IPS-18c (cell line): ENCODE data around the gene UNK.

Source experiments
- H3K4me3 ChIP-seq: 2 replicates; pipeline ENCODE4 v1.7.0; 2013; ENCODE audit warnings: low read depth, mild to moderate bottlenecking, low read length, moderate library complexity; ENCODE audit not compliant: insufficient read depth
- H3K9me3 ChIP-seq: one replicate; pipeline ENCODE4 v1.6.1; 2013; ENCODE audit warnings: mild to moderate bottlenecking, low read length, moderate library complexity; ENCODE audit not compliant: control insufficient read depth, insufficient read depth

Gene UNK, protein sequence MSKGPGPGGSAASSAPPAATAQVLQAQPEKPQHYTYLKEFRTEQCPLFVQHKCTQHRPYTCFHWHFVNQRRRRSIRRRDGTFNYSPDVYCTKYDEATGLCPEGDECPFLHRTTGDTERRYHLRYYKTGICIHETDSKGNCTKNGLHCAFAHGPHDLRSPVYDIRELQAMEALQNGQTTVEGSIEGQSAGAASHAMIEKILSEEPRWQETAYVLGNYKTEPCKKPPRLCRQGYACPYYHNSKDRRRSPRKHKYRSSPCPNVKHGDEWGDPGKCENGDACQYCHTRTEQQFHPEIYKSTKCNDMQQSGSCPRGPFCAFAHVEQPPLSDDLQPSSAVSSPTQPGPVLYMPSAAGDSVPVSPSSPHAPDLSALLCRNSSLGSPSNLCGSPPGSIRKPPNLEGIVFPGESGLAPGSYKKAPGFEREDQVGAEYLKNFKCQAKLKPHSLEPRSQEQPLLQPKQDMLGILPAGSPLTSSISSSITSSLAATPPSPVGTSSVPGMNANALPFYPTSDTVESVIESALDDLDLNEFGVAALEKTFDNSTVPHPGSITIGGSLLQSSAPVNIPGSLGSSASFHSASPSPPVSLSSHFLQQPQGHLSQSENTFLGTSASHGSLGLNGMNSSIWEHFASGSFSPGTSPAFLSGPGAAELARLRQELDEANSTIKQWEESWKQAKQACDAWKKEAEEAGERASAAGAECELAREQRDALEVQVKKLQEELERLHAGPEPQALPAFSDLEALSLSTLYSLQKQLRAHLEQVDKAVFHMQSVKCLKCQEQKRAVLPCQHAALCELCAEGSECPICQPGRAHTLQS

DNA sequence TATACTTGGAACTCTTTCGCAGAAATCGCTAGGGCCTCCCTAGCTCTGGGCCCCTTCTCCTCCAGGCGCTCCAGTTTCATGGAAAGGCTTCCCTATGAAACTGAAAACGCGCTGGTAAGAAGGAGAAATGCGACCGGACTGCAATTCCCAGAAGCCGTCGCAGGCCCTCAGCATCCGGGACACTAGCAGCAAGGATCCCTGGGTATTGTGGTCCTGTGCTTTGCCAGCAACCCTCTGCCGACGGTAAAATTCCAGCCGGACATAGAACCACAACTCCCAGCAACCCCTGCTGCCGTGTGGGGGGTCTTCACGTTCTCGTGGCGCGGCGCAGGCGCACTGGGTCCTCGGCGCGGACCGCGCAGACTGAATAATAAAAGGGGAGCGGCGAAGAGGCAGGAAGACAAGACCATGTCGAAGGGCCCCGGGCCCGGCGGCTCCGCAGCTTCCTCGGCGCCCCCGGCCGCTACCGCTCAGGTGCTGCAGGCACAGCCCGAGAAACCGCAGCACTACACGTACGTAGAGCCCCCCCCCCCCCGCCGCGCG is at the start of gene UNK:
Gene UNK (plus strand): TSS at position 334 of the 543 bp plus-strand sequence. CDS start 75 bp downstream, at position 409.
- Histone ChIP-seq H3K9me3 (no peaks in the 10 kb centered on the region), H3K4me3 (peak within 1 kb of the TSS; percentile 68)

DNA sequence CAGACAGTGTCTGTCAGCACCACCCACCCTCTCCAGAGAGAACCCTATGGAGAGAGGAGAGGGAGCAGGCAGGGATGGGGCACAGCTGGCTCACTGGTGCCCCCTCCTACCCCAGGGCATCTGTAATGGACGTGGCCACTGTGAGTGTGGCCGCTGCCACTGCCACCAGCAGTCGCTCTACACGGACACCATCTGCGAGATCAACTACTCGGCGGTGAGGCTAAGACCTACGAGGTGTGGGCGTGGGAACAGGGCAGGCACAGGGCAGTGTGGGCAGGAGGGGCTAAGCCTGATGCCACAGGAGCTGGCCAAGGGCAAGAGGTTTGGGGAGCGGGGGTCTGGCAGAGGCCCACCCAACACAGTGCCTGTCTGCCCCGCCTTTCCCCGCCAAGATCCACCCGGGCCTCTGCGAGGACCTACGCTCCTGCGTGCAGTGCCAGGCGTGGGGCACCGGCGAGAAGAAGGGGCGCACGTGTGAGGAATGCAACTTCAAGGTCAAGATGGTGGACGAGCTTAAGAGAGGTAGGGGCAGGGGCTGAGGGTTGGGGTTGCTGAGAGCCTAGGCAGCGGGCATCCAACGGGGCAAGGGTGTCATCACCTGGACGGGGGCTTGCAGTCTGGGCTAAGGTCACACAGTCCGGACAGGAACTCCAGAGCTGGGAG is 48.3 kb upstream of the UNK start:
- Histone ChIP-seq H3K4me3 (no peak overlapping the region), H3K9me3 (no peaks in the 10 kb centered on the region)

DNA sequence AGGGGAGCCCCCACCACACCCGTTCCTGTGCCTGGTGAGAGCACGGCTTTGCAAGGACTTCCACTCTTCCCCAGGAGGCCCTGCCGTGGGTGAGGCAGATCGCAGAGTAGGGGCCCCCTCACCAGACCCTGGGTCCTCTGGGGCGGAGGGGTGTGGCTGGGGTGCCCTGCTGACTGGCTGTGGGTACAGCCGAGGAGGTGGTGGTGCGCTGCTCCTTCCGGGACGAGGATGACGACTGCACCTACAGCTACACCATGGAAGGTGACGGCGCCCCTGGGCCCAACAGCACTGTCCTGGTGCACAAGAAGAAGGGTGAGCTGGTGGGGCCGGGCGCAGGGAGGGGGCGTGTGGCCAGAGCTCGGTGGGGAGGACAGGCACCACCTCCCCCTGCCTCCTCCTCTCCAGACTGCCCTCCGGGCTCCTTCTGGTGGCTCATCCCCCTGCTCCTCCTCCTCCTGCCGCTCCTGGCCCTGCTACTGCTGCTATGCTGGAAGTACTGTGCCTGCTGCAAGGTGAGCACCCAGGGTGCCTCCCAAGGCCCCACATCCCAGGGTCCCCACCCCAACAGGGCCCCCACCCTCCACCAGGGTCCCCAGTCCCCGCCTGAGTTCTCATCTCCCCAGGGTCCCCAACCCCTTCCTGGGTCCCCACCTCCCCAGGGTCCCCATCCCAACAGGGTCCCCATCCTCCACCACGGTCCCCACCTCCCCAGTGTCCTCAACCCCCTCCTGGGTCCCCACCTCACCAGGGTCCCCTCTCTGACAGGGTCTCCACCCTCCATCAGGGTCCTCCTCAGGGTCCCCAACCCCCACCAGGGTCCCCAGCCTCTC is 47.3 kb upstream of the UNK start:
- no peaks in the 10 kb centered on the region for H3K9me3 ChIP-seq
- no peak overlapping the region for H3K4me3 ChIP-seq

DNA sequence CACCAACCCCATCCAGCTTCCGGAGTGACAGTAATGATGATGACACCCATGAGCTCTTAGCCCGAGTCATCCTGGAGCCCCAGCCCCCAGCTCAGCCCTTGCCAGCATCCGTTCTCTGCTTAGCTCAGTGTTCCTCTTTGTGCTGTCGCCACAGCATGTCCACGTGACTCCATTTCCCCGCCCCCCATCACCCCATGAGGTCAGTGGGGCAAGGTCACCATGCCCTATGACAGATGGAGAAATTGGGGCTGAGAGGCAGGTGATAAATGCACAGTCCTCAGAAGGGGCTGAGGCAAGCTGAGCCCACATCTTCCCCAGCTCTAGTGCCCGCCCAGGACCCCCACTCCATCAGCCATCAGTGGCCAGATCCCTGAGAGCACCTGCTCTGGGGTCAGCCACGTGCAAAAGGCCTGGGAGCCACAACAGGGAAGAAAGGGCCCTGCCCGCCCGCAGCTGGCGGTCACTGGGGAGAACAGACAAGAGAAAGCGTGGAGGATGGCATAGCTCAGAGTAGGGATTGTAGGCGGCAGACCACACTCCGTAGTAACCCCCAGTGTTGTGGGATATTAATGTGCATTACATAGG is 46.3 kb upstream of the UNK start:
- Histone ChIP-seq H3K4me3 (no peak overlapping the region), H3K9me3 (no peaks in the 10 kb centered on the region)

DNA sequence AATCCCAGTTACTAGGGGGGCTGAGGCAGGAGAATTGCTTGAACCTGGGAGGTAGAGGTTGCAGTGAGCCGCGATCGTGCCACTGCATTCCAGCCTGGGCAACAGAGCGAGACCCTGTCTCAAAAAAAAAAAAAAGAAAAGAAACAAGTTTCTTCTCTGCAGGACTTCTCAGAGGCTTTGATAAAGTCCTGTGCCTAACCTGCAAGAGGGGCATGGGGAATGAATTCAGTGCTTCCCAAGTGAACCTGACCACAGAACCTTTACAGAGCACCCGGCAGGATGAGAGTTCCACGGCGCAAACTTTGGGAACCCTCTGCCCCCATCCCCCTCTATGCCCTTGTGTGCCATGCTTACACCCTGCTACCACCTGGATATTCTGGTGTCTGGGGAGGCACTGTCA is 45.4 kb upstream of the UNK start:
- H3K4me3 ChIP-seq: no peak overlapping the region
- no peaks in the 10 kb centered on the region for H3K9me3 ChIP-seq

DNA sequence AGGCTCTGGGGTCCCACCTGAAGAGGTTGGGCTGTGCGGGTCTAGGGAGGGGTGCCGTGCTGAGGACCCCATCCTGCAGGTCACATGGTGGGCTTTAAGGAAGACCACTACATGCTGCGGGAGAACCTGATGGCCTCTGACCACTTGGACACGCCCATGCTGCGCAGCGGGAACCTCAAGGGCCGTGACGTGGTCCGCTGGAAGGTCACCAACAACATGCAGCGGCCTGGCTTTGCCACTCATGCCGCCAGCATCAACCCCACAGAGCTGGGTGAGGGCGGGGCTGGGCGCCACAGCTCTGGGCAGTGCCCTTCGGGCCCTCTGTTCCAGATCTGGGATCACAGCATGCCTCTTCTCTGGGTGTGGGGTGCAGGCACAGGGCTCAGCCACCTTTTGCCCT is 44.8 kb upstream of the UNK start:
- Histone ChIP-seq H3K9me3 (no peaks in the 10 kb centered on the region), H3K4me3 (no peak overlapping the region)

DNA sequence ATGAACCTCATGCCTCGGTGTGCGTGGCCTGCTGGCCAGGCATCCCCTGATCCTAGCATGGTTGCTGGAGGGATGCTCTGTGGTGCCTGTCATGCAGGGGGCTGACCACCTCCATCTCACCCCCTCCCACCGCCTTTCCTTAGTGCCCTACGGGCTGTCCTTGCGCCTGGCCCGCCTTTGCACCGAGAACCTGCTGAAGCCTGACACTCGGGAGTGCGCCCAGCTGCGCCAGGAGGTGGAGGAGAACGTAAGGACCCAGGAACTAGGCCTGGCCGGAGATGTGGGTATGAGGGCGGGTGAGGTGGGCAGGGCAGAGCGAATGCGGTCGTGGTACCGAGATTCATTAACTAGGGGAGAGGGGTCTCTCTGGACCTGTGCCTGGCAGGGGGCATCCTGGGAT is 44.4 kb upstream of the UNK start:
- H3K4me3 ChIP-seq: no peak overlapping the region
- no peaks in the 10 kb centered on the region for H3K9me3 ChIP-seq

DNA sequence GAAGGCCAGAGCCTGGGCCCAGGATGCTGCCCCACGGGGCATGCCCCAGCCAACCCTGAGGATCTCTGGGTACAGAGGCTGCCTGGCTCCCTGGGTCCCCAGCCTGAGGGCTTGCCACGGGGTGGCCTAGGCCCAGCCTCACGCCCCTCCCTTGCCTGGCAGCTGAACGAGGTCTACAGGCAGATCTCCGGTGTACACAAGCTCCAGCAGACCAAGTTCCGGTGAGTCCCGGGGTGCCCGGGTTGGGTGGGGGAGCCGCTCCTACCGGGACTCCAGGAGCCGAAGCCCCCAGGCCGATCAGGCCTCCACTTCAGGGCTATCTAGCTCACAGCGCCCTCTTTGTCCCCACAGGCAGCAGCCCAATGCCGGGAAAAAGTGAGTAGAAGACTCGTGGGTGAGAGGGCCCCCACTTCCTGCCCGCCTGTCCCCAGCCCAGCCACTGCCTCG is 44.0 kb upstream of the UNK start:
- H3K9me3 ChIP-seq: no peaks in the 10 kb centered on the region

DNA sequence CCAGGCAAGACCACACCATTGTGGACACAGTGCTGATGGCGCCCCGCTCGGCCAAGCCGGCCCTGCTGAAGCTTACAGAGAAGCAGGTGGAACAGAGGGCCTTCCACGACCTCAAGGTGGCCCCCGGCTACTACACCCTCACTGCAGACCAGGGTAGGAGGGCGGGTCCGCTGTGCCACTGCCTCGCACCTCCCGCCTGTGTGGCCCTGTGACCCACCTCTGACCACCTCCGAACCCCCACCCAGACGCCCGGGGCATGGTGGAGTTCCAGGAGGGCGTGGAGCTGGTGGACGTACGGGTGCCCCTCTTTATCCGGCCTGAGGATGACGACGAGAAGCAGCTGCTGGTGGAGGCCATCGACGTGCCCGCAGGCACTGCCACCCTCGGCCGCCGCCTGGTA is 42.3 kb upstream of the UNK start:
- H3K9me3 ChIP-seq: no peaks in the 10 kb centered on the region
- no peak overlapping the region for H3K4me3 ChIP-seq

More for the DNA sequence above, 44.0 kb upstream of the UNK start:
- H3K4me3 ChIP-seq: no peak overlapping the region

DNA sequence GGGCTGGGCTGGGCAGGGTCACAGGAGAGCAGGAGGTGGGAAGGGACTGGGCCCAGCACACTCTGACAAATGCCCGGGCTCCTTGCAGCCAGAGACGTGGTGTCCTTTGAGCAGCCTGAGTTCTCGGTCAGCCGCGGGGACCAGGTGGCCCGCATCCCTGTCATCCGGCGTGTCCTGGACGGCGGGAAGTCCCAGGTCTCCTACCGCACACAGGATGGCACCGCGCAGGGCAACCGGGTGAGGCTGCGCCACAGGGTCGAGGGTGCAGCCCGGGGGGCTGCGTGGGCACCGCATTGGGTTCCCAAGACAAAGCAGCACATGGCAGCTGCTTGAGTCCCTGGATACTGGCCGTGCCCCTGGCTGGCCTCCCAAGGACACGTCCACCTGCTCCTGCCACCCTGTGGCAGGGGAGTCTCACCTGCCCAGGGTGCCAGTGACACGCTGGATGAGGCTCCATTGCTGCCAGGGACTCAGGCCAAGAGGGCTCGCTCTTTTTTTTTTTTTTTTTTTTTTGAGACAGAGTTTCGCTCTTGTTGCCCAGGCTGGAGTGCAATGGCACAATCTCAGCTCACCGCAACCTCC is 40.9 kb upstream of the UNK start:
- no peaks in the 10 kb centered on the region for H3K9me3 ChIP-seq

DNA sequence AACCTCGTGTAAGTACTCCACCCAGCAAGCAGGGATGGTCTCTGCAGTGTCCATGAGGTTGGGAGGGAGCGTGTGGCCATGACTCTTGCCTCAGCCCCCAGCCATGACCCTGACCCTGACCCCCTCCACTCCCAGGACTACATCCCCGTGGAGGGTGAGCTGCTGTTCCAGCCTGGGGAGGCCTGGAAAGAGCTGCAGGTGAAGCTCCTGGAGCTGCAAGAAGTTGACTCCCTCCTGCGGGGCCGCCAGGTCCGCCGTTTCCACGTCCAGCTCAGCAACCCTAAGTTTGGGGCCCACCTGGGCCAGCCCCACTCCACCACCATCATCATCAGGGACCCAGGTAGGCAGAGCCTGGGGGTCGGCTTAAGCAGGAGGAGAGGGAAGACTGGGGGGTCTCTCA is 35.9 kb upstream of the UNK start:
- no peaks in the 10 kb centered on the region for H3K9me3 ChIP-seq
- H3K4me3 ChIP-seq: no peak overlapping the region

More for the DNA sequence above, 40.9 kb upstream of the UNK start:
- no peak overlapping the region for H3K4me3 ChIP-seq

DNA sequence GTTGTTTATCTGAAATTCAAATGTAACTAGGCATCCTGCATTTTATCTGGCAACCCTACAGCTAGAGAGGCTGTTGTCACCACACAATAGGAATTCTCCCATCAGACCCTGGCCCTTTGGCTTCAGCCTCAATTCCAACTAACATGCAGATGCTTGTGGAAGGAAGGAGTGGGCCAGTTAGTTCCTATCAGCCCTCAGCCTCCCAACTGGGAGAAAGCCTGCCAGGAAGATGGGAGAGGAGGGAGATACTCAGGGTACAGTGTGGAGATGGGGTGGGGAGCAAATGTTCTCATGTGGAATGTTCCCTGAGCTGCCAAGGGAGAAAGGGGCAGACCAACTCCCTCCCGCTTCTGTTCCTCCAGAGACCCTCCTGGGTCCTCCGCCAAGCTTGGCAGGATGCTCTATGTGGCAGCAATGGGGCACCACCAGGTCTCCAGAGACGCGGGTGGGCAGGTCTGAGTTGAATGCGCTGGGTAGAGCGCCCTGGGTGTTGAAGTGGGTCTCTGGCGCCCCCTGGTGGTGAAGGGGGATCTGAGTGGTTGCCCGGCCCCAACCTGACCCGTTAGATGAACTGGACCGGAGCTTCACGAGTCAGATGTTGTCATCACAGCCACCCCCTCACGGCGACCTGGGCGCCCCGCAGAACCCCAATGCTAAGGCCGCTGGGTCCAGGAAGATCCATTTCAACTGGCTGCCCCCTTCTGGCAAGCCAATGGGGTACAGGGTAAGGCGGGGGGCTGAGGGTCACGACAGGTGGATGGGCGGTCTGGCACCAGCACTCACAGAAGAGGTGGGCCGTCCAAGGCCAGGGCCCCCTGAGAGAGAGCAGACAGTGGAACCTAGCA is 34.8 kb upstream of the UNK start:
- H3K4me3 ChIP-seq: no peak overlapping the region

DNA sequence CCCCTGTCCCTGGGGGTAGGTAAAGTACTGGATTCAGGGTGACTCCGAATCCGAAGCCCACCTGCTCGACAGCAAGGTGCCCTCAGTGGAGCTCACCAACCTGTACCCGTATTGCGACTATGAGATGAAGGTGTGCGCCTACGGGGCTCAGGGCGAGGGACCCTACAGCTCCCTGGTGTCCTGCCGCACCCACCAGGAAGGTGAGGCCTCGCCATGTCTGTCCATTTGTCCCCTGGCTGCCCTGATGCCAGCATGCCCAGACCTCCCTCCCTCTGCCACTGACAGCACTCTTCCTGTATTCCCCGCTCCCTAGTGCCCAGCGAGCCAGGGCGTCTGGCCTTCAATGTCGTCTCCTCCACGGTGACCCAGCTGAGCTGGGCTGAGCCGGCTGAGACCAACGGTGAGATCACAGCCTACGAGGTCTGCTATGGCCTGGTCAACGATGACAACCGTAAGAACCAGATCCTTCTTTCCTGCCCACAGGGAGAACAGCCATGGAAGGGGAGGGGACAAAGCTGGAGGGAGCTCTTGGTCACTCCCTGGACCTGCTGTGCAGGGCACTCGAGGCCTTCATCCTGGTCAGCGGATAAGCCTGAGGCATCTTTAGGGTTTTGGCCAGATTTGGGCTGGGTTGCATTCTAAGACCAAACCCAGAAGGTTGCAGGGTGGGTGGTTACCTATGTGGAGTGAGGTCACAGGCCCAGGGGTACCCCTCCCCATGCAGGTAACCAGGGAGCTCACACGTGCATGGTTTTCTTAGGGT is 33.8 kb upstream of the UNK start:
- Histone ChIP-seq H3K9me3 (no peaks in the 10 kb centered on the region), H3K4me3 (no peak overlapping the region)

More for the DNA sequence above, 34.8 kb upstream of the UNK start:
- H3K9me3 ChIP-seq: no peaks in the 10 kb centered on the region

DNA sequence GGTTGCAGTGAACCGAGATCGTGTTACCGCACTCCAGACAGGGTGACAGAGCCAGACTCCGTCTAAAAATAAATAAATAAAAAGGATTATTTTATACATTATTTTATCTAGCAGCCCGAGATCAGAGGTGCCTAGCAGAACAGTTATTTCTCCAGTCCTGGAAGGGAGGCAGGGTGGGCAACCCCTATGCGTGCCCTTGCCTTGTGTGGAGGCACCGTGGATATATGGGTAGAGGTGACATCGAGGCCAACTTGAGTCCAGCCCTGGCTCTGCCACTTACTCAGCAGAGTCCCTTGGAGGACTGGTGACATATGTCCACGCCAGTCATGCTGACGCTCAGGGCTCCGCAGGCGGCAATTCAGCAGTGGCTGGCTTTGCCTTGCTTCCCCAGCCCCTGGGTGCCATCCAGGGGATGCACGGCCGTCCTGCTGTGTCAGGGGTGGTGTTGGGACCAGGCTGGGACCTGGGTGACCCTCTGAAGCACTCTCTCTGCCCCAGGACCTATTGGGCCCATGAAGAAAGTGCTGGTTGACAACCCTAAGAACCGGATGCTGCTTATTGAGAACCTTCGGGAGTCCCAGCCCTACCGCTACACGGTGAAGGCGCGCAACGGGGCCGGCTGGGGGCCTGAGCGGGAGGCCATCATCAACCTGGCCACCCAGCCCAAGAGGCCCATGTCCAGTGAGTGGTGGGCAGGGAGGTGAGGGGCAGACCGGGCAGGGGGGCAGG is 32.8 kb upstream of the UNK start:
- Histone ChIP-seq H3K9me3 (no peaks in the 10 kb centered on the region), H3K4me3 (no peak overlapping the region)
